K562 (cell line): ENCODE results near the gene CYSTM1.

Experiments used
- DNMT1 ChIP-seq: fragments of 450-650 bp; IDR thresholded peaks from 2 replicates; pipeline ENCODE4 v1.6.1; 2016; ENCODE audit warnings: antibody characterized with exemption, mild to moderate bottlenecking
- EP300 ChIP-seq: IDR thresholded peaks from 2 replicates; pipeline ENCODE4 v1.6.1; 2012; ENCODE audit warnings: low read length, improper control_type of control experiment
- MED1 ChIP-seq: sonication (generic); formaldehyde crosslinking; IDR thresholded peaks from 2 replicates; pipeline ENCODE4 v1.8.1; 2023; ENCODE audit warnings: missing genetic modification reagents, borderline replicate concordance
- NBN ChIP-seq: fragments of 450-650 bp; IDR thresholded peaks from 2 replicates; pipeline ENCODE4 v1.6.1; 2016; ENCODE audit warnings: low read depth, mild to moderate bottlenecking
- NFRKB ChIP-seq: fragments of 450-650 bp; IDR thresholded peaks from 2 replicates; pipeline ENCODE4 v1.6.1; 2016; ENCODE audit warnings: low read depth
- POLR2A ChIP-seq: fragments of 450-650 bp; conservative IDR thresholded peaks from 2 replicates; pipeline ENCODE4 v1.6.1; 2016
- RAD21 ChIP-seq, 2 experiments: fragments of 250-450 bp in 1 of 2; fragments of 450-650 bp in 1 of 2; sonication (Bioruptor Pico) in 1 of 2; formaldehyde crosslinking in 1 of 2; IDR thresholded peaks in 1 of 2; conservative IDR thresholded peaks in 1 of 2; 2 replicates each; pipeline versions ENCODE4 v1.4.0 to v1.8.0; 2020 to 2022; ENCODE audit warnings: mild to moderate bottlenecking in 2 of 2, moderate library complexity in 1 of 2
- YBX1 ChIP-seq: fragments of 450-650 bp; IDR thresholded peaks from 2 replicates; pipeline ENCODE4 v1.7.1; 2016; ENCODE audit warnings: mild to moderate bottlenecking
- TF ChIP-seq, protein P1 (sequence below), 3 experiments: IDR thresholded peaks in 2 of 3; conservative IDR thresholded peaks in 1 of 3; 2 replicates each; pipeline ENCODE4 v1.5.1; 2011 to 2012; ENCODE audit warnings: low read length in 3 of 3, mild to moderate bottlenecking in 3 of 3, control low read depth in 2 of 3, improper control_type of control experiment in 1 of 3, inconsistent platforms in 1 of 3, low read depth in 1 of 3, mixed read lengths in 1 of 3, moderate library complexity in 1 of 3; ENCODE audit not compliant: insufficient read depth in 2 of 3
- TF ChIP-seq, protein P2 (sequence below): sonication (generic); formaldehyde crosslinking; IDR thresholded peaks from 2 replicates; pipeline ENCODE4 v1.8.0; 2022; ENCODE audit warnings: mild to moderate bottlenecking, missing genetic modification reagents, borderline replicate concordance
- TF ChIP-seq, protein P3 (sequence below): sonication (generic); formaldehyde crosslinking; IDR thresholded peaks from 2 replicates; pipeline ENCODE4 v1.8.1; 2023; ENCODE audit warnings: mild to moderate bottlenecking, missing genetic modification reagents

DNA sequence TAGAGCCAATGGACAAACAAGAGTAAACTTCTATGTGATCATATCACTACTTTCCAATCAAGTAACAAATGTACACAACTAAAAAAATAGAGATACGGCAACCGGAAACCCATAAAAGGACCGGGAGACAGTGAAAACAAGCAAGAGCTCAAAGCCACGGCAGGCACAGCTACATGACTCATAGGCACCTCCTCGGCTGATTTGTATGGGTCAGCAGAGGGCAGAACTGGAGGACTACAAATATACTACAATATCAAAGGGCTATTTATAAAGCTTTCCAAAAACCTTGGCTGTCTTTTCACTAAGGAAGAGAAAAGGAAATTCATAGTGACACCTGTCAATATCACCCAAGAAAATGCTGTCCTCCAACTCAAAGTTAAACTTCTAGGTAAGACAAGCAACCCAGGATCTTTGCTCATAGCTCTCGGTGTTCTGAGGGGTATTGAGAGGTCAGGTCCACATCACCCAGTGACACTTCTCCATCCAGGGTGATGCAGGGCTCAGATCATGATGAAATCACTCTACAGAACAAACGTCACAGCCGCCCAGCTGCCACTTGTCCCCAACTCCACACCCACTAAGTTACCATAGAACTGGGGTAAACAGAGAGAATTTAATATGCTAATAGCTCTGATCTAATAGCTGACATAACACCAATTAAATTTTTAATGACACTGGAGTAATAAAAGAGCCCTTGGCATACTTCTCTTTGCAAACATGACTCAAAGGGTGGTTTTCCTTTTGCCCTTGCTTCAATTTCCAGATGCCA, 86.6 kb downstream of the CYSTM1 start:
- TF ChIP-seq NFRKB (no peak), NBN (no peak), DNMT1 (no peak), EP300 (peak; percentile 26; the same call in 1 of the 2 replicates), POLR2A (no peak), YBX1 (no peak), RAD21 (CRISPR knock-in tag; conservative IDR thresholded peaks at IDR 0.05 in 1 of 2, IDR thresholded peaks at IDR 0.05 in 1 of 2) (peak in 1 of 2 experiments; percentile 29; a peak in 2 of 4 replicates), MED1 (CRISPR knock-in tag) (no peak)
- TF ChIP-seq, protein P1, sequence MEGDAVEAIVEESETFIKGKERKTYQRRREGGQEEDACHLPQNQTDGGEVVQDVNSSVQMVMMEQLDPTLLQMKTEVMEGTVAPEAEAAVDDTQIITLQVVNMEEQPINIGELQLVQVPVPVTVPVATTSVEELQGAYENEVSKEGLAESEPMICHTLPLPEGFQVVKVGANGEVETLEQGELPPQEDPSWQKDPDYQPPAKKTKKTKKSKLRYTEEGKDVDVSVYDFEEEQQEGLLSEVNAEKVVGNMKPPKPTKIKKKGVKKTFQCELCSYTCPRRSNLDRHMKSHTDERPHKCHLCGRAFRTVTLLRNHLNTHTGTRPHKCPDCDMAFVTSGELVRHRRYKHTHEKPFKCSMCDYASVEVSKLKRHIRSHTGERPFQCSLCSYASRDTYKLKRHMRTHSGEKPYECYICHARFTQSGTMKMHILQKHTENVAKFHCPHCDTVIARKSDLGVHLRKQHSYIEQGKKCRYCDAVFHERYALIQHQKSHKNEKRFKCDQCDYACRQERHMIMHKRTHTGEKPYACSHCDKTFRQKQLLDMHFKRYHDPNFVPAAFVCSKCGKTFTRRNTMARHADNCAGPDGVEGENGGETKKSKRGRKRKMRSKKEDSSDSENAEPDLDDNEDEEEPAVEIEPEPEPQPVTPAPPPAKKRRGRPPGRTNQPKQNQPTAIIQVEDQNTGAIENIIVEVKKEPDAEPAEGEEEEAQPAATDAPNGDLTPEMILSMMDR (IDR thresholded peaks at IDR 0.05 in 2 of 3, conservative IDR thresholded peaks at IDR 0.05 in 1 of 3; ENCODE audit: insufficient read depth in 2 of 3, low read depth in 1 of 3, low read length in 3 of 3), result peak in 1 of 3 experiments; percentile 28; a peak in 2 of 6 replicates
- TF ChIP-seq, protein P2, sequence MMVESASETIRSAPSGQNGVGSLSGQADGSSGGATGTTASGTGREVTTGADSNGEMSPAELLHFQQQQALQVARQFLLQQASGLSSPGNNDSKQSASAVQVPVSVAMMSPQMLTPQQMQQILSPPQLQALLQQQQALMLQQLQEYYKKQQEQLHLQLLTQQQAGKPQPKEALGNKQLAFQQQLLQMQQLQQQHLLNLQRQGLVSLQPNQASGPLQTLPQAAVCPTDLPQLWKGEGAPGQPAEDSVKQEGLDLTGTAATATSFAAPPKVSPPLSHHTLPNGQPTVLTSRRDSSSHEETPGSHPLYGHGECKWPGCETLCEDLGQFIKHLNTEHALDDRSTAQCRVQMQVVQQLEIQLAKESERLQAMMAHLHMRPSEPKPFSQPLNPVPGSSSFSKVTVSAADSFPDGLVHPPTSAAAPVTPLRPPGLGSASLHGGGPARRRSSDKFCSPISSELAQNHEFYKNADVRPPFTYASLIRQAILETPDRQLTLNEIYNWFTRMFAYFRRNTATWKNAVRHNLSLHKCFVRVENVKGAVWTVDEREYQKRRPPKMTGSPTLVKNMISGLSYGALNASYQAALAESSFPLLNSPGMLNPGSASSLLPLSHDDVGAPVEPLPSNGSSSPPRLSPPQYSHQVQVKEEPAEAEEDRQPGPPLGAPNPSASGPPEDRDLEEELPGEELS, result no peak
- TF ChIP-seq, protein P3, sequence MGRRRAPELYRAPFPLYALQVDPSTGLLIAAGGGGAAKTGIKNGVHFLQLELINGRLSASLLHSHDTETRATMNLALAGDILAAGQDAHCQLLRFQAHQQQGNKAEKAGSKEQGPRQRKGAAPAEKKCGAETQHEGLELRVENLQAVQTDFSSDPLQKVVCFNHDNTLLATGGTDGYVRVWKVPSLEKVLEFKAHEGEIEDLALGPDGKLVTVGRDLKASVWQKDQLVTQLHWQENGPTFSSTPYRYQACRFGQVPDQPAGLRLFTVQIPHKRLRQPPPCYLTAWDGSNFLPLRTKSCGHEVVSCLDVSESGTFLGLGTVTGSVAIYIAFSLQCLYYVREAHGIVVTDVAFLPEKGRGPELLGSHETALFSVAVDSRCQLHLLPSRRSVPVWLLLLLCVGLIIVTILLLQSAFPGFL (CRISPR knock-in tag), result no peak
